ENCODE results near the gene MACROD2.

- TF ChIP-seq ZNF274 (IDR thresholded peaks at IDR 0.05; ENCODE audit: low read depth, low read length) (no peak), SUZ12 (IDR thresholded peaks at IDR 0.05; ENCODE audit: extremely low read depth, insufficient read depth, insufficient read length) (no peak)
Measured at GRCh38 chr20:14453259-14453658, 457.9 kb downstream of the MACROD2 start.
